AG09319 (cell line): ENCODE measurements around the gene GOT1.

Source experiments
- DNase-seq: peaks from one replicate; pipeline ENCODE4 v3.0.0-alpha.2; 2010; ENCODE audit warnings: low read depth; ENCODE audit errors: extremely low read depth
- TF ChIP-seq, protein P1 (sequence below): IDR thresholded peaks from 2 replicates; pipeline ENCODE4 v1.5.1; 2011; ENCODE audit warnings: low read depth, mild to moderate bottlenecking, inconsistent platforms, low read length, moderate library complexity

The GOT1 gene

GRCh38 chr10:99387541-99387940 is 42.9 kb downstream of the GOT1 start:
- TF ChIP-seq, protein P1, sequence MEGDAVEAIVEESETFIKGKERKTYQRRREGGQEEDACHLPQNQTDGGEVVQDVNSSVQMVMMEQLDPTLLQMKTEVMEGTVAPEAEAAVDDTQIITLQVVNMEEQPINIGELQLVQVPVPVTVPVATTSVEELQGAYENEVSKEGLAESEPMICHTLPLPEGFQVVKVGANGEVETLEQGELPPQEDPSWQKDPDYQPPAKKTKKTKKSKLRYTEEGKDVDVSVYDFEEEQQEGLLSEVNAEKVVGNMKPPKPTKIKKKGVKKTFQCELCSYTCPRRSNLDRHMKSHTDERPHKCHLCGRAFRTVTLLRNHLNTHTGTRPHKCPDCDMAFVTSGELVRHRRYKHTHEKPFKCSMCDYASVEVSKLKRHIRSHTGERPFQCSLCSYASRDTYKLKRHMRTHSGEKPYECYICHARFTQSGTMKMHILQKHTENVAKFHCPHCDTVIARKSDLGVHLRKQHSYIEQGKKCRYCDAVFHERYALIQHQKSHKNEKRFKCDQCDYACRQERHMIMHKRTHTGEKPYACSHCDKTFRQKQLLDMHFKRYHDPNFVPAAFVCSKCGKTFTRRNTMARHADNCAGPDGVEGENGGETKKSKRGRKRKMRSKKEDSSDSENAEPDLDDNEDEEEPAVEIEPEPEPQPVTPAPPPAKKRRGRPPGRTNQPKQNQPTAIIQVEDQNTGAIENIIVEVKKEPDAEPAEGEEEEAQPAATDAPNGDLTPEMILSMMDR, result no peak
- no peak for DNase-seq

DNA sequence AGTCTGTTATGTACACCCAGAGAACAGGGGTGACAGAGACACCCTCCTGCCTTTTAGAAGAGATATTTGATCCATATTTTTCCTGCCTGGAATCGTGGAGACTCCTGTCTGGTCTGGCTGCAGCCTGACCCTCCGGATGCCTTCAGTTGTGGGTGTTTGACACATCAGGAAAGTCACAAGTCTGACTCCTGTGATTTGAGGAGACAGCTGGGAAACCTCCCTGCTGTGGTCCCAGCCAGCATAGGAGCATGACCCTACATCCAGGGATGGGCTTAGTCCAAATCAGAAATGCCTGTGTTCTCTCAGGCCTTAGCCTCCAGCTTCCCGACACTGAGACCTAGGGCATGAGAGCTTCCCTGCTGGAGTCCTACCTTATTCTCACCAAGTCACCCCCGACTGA is 43.4 kb downstream of the GOT1 start:
- DNase-seq, result no peak
- TF ChIP-seq, protein P1, result no peak

DNA sequence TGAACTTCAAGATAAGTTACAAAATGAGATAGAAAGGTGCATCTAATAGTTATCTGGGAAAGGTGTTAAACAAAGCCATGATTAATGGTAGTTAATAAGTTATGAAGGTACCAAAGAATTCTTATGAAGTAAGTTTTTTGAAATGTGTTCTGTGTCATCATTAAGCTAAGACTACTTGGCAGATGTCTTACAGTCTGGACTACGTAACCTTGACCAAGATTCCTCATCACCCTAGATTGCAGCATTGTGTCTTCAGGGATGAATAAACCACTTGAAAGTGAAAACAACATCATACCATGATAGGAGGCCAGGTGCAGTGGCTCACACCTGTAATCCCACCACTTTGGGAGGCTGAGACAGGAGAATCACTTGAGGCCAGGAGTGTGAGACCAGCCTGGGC is 48.2 kb downstream of the GOT1 start:
- no peak for DNase-seq
- TF ChIP-seq, protein P1, result no peak

DNA sequence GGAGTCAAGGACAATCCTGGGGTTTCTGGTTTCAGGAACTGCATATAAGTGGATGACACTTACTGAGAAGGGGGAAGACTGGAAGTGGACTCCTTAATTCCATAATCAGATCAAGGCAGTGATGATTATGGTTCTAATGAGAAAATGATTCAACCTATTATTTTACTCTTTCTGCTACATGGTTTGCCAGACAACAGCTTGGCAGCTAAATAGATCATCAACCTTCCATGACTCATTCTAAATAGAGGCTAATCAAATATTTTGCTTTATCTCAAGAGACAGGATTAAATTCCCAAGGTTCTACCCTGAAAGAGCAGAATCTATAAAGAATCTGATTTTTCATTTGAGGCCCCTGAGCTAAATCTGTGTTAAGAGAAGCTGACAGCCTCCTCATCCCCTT is 55.0 kb downstream of the GOT1 start:
- TF ChIP-seq, protein P1, result no peak
- DNase-seq, result no peak

- TF ChIP-seq, protein P1, result no peak
- DNase-seq, result no peak
These were observed 55.5 kb downstream of the GOT1 start for GRCh38 chr10:99374972-99375371.

GRCh38 chr10:99374526-99374925 is 55.9 kb downstream of the GOT1 start:
- TF ChIP-seq, protein P1, result no peak
- DNase-seq, result no peak

- TF ChIP-seq, protein P1, result no peak
- DNase-seq, result peak; percentile 72
These were observed 57.7 kb downstream of the GOT1 start for GRCh38 chr10:99372546-99373271.
